Keratinocyte (primary cell): ENCODE data around the gene ZNF391.

Experiments
- EZH2 ChIP-seq: IDR thresholded peaks from one replicate; pipeline ENCODE4 v1.6.1; 2012; ENCODE audit warnings: inconsistent platforms, mild to moderate bottlenecking, low read length, moderate library complexity
- TF ChIP-seq, protein P1 (sequence below), 3 experiments: IDR thresholded peaks in 1 of 3; conservative IDR thresholded peaks in 1 of 3; optimal IDR thresholded peaks in 1 of 3; 2 replicates in 2 of 3; 3 replicates in 1 of 3; pipeline versions ENCODE3 to v1.5.1; 2011; ENCODE audit warnings: low read length in 3 of 3, mild to moderate bottlenecking in 3 of 3, moderate library complexity in 2 of 3, control low read depth in 1 of 3, inconsistent platforms in 1 of 3; ENCODE audit not compliant: insufficient read depth in 2 of 3; ENCODE audit errors: extremely low read depth in 1 of 3

DNA sequence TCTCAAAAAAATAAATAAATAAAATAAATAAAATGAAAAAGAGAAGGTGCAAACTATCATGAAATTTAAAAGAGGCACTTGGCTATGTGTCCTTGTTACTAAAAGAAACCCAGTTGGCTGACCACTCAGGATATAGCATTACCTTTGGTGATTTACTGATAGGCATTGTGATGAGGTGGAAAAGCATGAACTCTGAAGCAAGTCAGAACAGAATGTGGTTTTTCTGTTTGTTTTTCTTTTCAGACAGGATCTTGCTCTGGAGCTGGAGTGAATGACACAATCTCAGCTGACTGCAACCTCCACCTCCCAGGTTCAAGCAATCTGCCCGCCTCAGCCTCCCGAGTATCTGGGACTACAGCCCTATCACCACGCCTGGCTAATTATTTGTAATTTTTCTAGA is 52.4 kb downstream of the ZNF391 start:
- TF ChIP-seq, protein P1, sequence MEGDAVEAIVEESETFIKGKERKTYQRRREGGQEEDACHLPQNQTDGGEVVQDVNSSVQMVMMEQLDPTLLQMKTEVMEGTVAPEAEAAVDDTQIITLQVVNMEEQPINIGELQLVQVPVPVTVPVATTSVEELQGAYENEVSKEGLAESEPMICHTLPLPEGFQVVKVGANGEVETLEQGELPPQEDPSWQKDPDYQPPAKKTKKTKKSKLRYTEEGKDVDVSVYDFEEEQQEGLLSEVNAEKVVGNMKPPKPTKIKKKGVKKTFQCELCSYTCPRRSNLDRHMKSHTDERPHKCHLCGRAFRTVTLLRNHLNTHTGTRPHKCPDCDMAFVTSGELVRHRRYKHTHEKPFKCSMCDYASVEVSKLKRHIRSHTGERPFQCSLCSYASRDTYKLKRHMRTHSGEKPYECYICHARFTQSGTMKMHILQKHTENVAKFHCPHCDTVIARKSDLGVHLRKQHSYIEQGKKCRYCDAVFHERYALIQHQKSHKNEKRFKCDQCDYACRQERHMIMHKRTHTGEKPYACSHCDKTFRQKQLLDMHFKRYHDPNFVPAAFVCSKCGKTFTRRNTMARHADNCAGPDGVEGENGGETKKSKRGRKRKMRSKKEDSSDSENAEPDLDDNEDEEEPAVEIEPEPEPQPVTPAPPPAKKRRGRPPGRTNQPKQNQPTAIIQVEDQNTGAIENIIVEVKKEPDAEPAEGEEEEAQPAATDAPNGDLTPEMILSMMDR (optimal IDR thresholded peaks at IDR 0.05 in 1 of 3, IDR thresholded peaks at IDR 0.05 in 1 of 3, conservative IDR thresholded peaks at IDR 0.05 in 1 of 3; ENCODE audit: extremely low read depth in 1 of 3, insufficient read depth in 2 of 3, low read length in 3 of 3): no peak
- no peak for TF ChIP-seq EZH2
